Stimulated activated CD4-positive, alpha-beta T cell treated with anti-CD3 and anti-CD28 coated beads, Interleukin-4, amount 100 ng/mL, for 4 hours (primary cell): Measurements from ENCODE around the gene PEAK1.
"Not testable (repeated sequence)": the region's sequence is repeated elsewhere in the genome, so short reads cannot be mapped to it uniquely, and the experiment has no call there.

Experiments
- DNase-seq, 2 experiments: peaks; one replicate each; pipeline ENCODE4 v3.0.0-alpha.2; 2020

The PEAK1 gene

DNA sequence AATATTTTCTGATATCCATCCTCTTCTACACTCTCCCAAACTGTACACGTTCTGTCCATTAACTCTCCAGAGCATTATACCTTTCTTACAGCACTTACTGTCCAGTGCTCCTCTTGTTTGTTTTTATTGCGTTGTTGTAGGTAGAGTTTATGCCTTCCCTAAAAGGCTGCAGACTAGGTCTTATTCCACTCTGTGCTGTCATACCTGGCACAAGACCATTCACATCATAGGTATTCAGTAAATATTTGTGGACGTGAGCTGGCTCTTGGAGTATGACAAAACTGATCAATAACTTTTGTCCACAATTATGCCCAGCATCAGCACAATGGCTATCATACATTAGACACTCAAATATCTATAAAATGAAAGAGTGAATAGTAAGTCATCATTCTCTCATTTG is 5.2 kb upstream of the PEAK1 start:
- DNase-seq = no peak

- no peak for DNase-seq
These were observed 1.4 kb upstream of the PEAK1 start for GRCh38 chr15:77421370-77421700.

DNA sequence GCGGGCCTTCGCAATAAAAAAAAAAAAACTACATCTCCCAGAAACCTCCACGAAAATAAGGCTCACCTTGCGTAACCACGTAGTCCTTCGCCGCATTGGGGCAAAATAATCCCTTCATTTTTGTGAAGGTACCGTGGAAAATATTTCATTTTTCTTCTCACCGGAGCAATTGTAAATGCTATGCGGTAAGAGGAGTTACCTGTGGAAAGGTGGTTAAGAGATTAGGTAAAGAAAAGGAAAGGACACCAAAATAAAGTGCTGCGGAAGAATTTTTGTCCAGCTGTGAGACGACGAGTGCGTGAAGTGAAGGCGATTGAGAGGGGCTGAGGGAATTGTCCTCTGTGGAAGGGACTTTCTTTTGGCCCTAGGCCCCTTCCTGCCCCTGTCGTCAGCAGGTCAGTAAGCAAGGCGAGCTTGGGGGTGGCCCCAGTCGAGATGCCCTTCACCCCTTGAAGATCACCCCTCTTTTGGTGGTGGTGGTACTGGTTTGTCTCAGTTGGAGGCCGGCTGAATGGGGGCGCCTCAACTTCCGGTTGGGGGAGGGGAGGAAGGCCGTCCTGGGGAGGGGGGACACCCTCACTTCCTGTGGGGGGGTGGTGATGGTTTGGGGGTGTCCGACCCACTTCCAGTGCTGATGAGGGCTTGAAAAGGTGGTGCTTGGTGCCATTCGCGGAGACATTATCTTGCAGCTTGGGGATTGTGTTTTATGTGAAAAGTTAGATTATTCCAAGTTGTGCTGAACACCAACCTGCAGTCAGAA is 886 bp upstream of the PEAK1 start, which contains the start of gene HMG20A:
Gene HMG20A, plus strand, starts transcription at position 279 of the 760 bp plus-strand sequence. CDS start 37,520 bp downstream, outside the sequence.
- DNase-seq = peak; percentile 38 to 48

GRCh38 chr15:77418966-77419835 is 703 bp downstream of the PEAK1 start:
- DNase-seq = peak; percentile 48 to 72

DNA sequence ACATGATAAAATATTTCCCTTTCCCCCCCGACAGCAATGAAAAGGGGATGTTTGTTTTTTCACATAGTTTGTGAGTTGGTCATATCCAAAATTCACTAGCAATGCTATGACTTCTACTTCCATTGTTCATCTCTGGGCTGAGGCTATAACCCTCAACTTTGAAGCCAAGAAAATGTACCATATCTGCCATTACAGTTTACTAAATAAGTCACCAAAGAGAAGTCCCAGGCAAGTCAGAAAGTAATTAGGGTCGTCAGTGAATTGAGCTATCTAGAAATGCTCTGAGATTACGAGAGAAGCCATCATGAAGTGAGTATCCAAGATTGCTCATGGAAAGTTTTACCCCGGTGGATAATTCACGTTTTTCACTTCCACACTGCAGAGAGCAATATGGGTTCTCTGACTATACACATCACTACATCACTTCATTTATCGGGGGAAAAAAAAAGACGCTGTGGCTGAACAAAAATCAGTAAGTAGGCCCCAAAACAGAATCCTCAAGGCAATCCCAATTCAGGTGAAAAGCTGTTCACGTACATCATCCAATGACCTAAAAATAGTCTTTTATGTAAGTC is 1.4 kb downstream of the PEAK1 start:
- no peak for DNase-seq

DNA sequence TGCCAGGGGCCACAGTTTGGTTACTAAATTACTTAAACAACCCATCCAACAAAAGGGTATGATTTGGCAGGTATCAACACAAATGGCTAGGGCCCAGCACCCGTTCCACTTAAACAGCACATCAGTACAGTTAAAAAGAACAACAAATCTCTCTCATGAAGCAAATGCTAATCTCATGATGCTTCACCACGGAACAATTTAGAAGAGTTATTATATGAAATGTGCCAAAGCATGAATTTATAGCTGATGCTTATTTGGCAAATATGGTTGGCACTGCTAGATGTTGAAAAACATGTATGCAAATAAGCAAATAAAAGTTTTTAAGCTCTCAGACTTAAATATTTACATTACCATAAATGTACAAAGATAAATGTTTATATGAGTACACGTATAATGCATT is 2.3 kb downstream of the PEAK1 start:
- DNase-seq = no peak

GRCh38 chr15:77416954-77417353 is 3.0 kb downstream of the PEAK1 start:
- no peak for DNase-seq

- DNase-seq = no peak
These were observed 3.8 kb downstream of the PEAK1 start for GRCh38 chr15:77416148-77416455.

DNA sequence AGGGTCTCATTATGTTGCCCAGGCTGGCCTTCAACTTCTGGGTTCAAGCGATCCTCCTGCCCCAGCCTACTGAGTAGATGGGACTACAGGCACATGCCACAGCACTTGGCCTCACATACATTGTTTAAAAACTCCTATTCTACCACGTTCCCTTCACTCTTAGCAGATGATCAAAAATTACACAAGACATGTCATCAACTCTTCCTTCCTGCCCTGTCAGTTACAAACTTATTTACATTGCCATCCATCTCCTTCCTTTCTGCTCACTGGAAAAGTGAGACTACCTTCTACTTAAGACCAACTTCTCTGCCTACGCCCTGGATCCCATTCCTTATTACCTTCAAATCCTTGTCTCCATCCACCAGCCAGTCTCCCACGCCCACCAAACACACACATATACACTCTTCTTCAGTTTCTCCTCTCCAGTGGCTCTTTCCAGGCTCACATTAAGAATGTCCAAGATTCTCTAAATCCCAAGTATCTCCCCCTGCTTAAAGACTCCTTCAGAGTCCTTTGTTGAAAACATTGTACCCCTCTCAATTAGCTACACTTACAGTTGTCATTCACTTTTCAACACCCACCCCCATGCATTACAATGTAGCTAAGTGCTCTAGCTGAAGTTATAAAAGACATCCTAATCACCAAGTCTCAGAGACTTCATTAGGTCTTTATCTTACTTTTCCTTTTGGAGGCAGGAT is 4.3 kb downstream of the PEAK1 start:
- no peak for DNase-seq

- no peak for DNase-seq
These were observed 5.0 kb downstream of the PEAK1 start for GRCh38 chr15:77414789-77415442.

- DNase-seq = no peak
These were observed 6.1 kb downstream of the PEAK1 start for GRCh38 chr15:77413699-77414349.

GRCh38 chr15:77412972-77413698 is 6.8 kb downstream of the PEAK1 start:
- DNase-seq = no peak

DNA sequence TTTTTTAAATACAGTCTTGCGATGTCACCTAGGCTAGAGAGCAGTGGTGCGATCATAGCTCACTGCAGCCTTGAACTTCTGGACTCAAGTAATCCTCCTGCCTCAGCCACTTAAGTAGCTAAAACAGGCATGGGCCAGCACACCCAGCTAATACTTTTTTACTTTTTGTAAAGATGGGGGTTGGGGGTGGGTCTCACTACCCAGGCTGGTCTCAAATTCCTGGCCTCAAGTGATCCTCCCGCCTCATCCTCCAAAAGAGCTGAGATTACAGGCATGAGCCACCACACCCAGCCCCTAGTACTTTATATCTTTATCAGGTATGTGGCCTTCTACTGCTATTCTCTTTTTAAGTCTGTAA is 8.3 kb downstream of the PEAK1 start:
- no peak for DNase-seq

DNA sequence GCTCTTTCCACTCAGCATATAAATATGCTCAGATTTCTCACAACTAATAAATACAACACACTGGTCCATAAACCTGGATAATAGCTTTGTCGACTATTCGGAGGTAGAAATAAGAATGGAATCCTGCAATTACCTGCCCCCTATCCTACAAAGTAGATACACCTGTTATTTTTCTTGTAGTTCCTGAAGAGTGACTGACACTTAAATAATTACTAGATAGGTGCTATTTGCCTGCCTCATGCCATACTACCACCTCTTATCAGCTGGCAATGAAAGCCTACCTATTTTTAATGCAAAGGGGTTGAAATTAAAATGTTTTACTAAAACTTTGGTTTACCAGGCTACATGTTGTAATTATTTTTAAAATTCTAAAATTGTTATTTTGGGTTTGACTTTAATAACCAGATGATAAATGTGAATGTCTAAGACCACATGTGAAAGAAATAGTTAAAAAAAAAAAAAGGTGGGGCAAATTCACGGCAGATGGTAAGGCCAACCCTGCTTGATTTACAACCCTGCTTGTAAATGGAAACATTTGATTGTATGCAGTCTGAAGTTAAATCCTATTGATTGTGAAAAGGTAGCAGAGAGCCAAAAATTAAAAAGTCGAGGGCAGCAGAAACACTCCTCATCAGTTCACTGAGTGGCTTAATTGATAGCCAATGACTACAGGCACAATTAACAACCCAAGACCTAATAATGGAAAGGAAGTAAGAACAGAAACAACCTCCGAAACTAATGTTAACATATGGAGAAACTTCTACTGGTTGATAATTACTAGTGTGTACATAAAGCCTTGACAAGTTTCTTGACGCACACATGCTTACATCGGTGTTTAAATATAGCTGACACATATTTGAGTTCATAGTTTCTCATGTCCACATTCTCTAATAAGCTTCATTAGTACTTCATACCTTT is 8.9 kb downstream of the PEAK1 start:
- DNase-seq = no peak

GRCh38 chr15:77410157-77410500 is 9.8 kb downstream of the PEAK1 start:
- not testable (repeated sequence) for DNase-seq

GRCh38 chr15:77409259-77410156 is 10.4 kb downstream of the PEAK1 start:
- DNase-seq = no peak

GRCh38 chr15:77406846-77407245 is 13.1 kb downstream of the PEAK1 start:
- no peak for DNase-seq

DNA sequence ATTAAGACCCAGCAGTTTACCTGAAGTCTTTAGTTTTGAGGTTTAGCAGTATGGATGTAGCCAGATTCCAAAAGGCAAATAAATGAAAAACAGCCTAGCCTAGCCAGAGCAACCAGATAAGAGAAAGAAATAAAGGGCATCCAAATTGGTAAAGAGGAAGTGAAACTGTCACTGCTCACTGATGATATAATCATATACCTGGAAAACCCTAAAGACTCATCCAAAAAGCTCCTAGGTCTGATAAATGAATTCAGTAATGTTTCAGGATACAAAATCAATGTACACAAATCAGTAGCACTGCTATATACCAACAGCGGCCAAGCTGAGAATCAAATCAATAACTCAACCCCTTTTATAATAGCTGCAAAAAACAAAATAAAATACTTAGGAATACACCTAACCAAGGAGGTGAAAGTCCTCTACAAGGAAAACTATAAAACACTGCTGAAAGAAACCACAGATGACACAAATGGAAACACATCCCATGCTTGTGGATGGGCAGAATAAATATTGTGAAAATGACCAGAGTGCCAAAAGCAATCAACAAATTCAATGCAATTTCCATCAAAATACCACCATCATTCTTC is 13.6 kb downstream of the PEAK1 start:
- not testable (repeated sequence) for DNase-seq

GRCh38 chr15:77402740-77403379 is 17.0 kb downstream of the PEAK1 start:
- DNase-seq = no peak
